Non-pigmented ciliary epithelial cell (primary cell): ENCODE measurements around the gene CEP295NL.
"Not testable (repeated sequence)": the region's sequence is repeated elsewhere in the genome, so short reads cannot be mapped to it uniquely, and the experiment has no call there.

ENCODE experiments used
- DNase-seq: peaks from one replicate; pipeline ENCODE4 v3.0.0-alpha.2; 2010; ENCODE audit warnings: low read depth

CEP295NL gene

DNA sequence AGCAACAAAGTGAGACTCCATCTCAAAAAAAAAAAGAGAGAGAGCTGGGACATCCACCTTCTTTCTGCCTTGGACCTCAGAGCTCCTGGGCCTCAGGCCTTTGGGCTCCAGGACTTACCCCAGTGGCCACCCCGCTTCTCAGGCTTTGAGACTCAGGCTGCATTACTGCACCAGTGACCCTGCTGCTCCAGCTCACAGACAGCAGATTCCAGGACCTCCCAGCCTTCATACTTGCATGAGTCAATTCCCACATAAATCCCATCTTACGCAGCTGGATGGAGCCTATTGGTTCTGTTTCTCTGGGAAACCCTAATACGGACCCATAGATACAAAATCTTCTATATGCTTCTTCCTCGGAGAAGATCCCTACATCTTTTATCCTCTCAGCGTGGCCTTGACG, 2.1 kb upstream of the CEP295NL start:
- no peak for DNase-seq

DNA sequence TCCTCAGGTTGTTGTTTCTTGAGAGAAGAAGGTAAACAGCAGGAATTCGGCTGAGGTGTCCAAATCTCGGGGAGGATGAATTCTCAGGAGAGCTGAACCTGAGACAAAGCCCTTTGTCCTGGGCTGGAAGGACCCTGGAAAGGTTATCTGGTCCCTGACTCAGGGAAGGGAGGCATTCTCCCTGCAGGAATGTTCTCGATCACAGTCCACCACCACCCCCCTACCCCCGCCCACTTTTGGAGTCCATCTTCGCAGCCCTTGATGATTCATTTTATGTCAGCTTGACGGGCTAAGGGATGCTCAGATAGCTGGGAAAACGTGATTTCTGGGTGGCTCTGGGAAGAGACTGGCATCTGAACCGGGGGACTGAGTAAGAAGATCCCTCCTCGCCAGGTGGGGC, 1.4 kb upstream of the CEP295NL start:
- no peak for DNase-seq

DNA sequence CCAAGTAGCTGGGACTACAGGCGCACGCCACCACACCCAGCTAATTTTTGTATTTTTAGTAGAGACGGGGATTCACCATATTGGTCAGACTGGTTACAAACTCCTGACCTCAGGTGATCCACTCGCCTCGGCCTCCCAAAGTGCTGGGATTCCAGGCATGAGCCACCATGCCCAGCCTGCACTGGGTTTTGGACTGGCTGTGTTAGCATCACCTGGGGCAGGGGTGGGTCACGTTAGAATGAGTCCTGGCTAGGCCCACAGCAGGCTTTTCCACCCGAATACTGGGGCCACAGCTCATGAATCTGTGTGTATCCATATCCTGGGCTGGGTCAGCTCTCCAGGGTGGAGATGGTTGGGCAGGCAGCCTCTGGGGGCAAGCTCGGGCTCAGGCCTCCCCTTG, 770 bp downstream of the CEP295NL start:
- not testable (repeated sequence) for DNase-seq

DNA sequence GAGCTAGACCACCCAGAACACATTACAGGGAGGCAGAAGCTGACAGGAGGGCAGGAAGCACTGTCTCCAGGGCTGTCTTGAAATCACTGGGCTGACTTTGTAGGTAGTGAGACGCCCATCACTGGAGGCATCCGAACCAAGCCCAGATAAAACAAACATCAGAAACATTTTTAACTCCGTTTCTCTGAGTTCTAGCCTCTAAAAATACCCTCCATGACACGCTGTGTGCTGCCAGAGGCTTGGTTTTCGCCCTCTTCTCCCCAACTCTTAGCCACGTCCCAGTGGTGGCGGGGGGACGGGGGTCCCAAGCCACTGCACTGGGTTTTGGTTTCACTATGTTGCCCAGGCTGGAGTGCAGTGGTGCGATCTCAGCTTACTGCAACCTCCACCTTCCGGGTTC, 1.2 kb downstream of the CEP295NL start:
- no peak for DNase-seq

DNA sequence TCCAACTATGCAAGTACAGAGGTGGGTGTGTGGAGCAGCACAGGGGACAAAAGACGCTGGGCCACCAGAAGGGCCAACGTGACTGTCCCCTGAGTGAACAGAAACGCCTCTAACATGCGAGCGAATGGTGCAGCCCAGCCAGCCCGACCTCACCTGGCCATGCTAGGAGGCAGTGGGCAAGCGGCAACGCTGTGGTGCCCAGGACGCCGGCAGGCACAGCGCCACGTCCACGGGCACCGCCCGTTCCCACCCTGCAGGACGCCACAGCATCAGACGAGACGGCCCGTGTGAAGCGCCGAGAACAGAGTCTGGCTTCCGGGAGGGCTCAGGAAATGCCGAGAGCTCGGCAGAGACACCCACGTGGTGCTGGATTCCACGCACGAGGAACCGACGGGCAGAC, 2.2 kb downstream of the CEP295NL start:
- no peak for DNase-seq

DNA sequence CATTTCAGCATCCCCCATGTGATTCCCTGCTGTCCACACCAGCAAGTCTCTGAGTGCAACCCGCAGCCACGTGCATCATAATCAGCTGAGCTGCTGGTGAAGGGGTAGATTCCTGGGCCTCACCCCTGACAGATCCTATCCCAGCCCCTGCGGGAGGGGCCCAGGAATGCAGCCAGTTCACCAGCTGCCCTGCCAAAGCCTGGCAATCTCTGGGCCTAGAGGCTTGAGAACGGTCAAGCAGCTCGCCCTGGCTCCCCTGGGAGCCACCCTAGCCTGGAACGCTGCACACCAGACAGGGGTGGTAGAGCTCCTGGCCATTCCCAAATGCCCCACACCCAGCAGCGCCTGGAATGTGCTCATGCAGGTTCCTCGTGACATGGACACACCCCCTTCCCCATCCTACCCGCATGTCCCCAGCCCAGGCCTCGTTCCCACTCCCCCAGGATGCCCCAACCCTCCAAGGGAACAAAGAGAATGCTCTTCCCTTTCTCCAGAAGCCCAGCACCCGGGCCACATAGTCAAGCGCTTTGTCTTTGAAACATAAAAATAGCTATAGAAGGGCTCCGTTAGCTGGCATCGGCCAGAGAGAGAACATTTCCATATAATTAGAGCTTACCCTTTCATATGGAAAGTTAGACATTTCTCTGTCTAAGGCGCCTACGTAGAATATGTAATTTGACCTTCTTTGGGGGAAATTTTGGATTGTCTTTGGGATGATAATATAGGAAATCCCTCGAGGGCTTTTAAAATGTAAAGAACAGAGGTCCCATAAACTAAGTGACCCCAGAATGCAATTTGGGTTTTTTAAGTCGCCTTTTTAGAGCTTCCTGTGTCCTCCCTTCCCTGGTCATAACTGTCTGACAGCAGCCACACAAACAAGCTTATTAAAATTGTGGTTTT, 3.4 kb downstream of the CEP295NL start:
- DNase-seq: no peak

DNA sequence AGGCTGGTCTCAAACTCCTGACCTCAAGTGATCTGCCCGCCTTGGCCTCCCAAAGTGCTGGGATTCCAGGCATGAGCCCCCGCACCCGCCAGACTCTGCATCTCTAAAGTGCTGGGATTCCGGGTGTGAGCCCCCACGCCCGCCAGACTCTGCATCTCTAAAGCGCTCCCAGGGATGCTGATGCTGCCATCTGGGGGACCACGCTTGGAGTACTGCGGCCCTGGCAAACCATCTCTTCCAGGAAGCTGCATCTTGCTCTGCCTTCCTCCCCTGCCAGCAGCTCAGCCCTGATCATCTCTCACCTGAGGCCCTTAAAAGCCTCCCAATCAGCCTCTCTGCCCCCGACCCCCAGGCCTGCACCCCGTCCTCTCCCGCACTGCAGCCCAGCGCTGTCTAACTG, 4.1 kb downstream of the CEP295NL start:
- no peak for DNase-seq

DNA sequence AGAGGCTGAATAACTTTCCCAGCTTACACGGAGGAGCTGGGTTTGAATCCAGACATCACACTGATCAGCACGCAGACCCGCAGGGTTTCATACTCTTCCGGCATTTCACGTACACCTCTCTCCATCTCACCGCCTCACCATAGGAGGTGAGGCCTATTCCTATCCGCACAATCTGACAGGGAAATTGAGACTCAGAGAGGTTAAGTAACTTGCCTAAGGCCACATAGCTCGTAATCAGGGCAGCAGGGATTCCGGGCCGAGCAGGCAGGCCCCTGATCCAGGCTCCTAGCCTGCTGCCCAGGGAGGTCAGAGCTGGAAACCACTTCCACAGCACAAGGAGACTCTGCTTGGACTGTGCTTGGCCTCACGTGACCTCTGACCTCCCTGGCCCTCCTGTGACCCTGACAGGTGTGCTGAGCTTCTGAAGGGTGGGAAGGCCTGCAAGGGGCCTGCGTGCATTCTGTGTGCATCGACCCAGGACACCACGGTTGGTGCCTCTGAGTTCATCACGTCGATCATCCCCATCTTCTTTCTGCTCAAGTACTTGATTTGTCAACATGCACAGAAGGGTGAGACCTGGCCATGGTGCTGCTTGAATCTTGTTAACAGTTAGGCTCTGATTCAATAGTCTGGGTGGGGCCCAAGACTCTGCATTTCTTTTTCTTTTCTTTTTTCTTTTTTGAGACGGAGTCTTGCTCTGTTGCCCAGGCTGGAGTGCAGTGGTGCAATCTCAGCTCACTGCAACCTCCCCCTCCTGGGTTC, 4.7 kb downstream of the CEP295NL start:
- no peak for DNase-seq

DNA sequence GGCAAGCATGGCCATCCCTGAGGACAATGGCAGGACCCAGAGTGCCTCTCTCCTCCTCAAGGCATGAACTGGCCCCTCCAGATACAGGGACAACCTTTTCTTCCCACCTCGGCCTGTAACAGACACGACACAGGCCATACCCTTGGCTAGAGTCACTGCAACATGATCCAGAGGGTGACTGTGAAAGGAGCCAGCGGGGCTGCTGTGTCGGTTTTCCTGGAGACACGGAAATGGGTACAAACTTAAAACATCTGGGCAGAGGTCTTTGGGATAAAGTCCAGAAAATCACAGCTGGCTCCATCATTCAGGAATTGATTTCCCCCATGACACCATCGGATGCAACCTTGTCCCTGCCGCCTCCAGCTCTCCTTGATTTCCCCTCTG, 5.3 kb downstream of the CEP295NL start:
- no peak for DNase-seq

DNA sequence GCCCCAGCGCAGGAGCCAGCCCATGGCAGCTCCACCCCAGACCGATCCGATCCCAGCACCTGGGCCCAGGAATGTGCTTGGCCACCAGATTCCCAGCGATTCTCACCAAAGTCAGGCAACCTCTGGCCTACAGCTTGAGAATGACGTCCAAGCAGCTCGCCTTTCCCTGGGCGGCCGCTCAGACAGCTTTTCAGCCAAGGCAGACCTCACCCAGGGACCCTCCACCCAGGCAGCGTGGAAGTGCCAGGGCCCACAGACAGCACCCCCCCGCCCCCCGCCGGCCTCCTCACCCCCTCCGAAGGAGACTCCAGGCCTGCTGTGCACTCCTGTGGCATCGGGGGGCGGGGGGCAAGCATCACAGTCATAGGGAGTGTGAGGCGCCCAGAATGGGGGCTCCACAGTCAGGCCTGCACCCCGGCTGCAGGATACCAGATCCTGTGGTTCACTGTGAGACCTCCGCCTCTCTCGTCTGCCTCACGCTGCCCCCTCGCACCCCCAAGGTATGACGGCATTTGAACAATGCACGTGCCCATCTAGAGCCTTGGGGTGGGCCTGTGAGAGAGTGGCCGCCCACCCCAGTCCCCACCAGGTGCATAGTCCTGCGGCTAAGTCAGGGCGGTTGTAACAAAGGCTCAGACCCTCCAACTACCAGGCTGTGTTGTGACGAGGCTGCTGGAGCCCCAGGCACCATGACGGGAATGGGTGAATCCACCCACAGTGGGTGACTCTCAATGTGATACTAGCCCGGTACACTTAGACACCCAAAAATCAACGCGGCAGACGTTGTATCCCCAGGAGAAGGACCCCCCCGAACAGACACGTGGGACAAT, 6.0 kb downstream of the CEP295NL start:
- DNase-seq: no peak

DNA sequence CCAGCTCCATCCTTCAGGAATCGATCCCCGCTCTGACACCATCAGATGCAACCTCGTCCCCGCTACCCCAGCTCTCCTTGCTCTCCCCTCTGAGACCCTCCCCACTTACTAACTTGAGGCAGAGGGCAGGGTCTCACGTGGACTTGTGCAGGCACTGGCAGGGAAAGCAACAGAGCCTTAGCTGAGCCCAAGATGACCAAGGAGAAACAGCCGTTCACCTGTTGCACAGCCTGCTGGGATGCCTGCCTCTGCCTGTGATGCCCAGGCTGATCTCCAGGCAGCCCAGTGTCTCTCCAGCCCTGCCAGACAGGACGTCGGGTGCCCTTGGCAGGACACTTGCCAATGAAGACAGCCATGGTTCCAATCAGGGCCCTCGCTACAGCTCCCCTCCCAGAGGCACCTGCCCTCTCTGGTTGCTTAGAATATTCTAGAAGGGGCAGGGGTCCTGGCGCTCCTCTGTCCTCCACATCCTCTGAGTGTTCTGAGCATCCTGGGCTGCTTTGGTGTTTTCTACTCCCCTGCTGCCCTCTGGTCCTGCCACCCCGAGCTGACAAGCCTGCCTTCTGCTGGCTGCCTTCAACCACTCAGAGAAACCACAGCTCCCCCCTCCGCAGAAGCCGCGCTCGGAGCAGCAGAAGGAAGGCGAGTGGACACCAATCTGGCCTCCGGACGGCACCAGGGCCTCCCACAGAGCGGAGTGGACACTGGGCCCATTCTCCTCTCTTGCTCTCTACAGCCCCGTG, 6.7 kb downstream of the CEP295NL start:
- DNase-seq: no peak

DNA sequence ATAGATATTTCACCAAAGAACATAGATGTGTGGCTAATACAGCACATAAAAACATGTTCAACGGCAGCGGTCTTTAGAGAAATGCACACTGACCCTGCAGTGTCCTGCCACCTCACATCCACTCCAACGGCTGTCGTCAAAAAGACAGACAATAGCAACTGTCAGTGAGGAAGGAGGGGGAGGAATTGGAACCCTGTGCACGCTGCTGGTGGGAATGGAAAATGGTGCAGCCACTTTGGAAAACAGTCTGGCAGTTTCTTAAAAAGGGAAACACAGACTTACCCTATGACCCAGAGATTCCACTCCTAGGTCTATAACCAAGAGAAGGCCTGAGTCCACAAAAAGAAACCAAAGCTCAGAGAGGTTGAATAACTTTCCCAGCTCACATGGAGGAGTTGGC, 7.7 kb downstream of the CEP295NL start:
- DNase-seq: no peak

DNA sequence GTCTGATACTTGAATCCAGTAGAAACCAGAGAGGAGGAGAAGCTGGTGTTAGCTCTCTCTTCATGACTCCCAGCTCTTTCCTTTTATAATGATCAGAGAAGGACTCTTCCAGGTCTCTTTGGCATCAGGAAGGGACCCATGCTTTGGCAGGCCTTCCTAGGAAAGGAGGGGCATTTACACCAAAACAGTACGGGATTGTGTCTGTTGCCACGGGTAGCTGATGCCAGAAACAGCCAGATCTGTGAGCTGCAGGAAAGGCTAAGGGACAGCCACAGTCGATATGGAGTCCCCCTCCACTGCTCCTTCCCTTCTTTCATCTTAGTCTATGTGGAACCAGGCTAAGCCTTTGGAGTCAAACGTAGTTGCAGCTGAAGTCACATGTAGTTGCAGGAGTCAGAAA, 9.3 kb downstream of the CEP295NL start:
- no peak for DNase-seq

DNA sequence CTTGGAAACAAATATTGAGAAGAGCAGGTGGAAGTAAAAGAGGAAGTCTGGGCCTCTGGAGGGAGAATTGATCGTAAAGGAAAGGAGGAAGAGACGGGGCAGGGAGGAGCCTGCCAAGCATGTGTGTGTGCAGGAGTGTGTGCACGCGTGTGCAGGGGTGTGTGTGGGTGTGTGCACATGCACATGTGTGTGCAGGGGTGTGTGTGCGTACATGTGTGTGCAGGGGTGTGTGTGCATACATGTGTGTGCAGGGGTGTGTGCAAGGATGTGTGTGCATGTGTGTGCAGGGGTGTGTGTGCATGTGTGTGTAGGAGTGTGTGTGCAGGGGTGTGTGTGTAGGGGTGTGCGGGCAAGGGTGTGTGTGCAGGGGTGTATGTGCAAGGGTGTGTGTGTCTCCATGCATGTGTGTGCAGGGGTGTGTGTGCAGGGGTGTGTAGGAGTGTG, 10.0 kb downstream of the CEP295NL start:
- no peak for DNase-seq

DNA sequence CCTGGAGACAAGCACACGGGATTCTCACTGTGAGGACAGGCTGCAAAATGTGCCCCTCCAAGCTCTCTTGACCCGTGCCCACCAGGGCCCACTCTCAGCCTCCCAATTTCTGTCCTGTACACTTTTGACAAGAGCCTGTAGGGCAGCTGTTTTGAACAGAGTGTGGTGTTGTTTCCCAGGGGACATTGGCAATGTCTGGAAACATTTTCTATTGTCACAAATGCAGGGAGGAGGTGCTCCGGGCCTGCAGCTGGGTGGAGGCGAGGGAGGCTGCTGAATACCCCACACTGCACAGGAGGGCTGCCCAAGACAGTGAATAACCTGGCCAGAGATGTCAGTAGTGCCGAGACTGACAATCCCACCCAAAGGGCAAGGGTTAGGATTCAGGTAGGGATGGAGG, 10.5 kb downstream of the CEP295NL start:
- DNase-seq: no peak

DNA sequence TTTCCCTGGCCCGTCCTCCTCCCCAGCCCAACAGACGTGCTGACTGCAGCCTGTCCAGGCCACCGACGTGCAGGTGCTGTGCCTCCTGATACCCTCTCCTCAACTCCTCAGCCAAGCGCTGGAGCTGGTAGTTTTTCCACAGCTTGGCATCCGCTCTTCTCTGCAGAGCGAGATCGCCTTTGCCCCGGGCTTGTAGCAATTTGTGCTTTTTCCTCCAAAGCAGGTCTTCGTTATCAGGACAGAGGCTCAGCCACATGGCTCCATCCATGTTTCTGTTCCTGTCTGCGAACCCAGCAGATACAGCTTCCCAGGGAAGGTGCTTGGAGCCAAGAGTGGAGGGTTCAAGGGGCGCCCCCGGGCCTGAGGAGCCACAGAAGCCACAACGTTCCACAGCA, 10.9 kb downstream of the CEP295NL start:
- DNase-seq: no peak

DNA sequence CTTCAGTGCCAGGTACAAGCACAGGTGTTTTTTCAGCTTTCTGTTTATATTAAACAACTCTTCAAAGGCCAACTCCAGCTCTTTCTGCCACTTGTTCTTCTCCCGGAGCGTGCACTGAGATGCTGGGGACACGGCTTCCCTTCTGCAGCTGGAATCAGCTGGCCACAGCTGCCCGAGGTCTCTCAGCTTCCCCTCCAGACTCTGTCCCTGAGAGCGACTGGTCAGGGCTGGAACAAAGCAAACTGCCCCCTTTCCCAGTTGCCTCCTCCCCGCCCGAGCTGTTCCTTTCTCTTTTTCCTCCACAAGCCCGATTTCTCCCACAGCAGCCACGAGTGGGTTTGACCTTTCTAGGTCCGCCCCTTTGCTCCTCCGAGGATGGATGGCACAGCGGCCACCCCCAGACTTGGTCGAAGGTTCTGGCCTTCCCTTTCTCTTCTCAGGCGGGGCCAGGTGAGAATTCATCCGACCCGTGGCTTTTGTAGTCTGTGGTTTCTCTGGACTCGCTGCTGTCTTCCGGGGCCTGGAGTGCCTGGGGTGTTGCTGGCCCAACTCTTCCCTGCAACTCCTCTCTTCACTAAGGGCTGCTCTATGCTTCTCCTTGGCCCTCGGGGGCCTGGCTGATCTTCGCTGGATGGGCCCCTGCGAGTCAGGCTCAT, 11.5 kb downstream of the CEP295NL start:
- no peak for DNase-seq

DNA sequence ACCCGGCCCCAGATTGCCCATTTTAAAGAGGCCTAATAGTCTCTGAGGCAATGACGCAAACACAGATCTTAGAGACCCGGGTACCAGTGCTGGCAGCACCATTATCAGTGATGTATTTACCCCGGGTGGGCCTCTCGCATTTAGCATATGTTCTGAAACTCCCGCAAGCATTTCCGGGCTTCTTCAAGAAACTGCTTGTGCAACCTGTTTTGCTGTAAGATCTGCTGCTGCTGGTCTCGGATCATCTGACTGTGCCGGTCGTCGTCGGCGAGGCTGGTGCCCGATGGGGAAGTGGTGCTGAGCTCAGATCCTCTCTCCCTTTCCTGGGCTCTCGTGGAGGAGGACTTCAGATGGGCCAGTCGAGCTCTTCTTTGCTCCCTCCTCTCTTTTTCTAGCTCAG, 12.5 kb downstream of the CEP295NL start:
- DNase-seq: no peak

DNA sequence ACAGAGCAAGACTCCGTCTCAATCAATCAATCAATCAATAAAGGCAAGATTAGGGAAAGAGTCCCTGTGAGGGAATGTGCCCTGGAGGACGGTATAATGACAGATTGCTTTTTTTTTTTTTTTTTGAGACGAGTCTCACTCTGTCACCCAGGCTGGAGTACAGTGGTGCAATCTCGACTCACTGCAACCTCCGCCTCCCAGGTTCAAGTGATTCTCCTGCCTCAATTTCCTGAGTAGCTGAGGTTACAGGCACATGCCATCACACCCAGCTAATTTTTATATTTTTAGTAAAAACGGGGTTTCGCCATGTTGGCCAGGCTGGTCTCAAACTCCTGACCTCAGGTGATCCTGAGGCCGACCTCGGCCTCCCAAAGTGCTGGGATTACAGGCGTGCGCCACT, 12.9 kb downstream of the CEP295NL start:
- not testable (repeated sequence) for DNase-seq

DNA sequence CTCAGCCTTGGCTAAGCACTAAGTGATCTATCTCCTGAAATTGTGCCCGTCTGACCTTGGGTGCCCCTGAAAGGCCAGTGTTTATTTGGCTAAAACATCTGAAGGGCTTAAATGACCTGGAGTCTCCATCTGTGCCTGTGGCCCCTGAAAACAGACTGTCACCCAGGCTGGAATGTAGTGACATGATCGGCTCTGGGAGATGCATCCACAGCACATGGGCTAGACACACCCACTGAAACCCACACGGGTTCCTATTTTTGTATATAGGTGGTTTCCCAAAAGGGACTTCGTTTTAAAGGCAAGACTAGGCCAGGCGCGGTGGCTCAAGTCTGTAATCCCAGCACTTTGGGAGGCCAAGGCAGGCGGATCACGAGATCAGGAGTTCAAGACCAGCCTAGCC, 13.5 kb downstream of the CEP295NL start:
- DNase-seq: no peak

DNA sequence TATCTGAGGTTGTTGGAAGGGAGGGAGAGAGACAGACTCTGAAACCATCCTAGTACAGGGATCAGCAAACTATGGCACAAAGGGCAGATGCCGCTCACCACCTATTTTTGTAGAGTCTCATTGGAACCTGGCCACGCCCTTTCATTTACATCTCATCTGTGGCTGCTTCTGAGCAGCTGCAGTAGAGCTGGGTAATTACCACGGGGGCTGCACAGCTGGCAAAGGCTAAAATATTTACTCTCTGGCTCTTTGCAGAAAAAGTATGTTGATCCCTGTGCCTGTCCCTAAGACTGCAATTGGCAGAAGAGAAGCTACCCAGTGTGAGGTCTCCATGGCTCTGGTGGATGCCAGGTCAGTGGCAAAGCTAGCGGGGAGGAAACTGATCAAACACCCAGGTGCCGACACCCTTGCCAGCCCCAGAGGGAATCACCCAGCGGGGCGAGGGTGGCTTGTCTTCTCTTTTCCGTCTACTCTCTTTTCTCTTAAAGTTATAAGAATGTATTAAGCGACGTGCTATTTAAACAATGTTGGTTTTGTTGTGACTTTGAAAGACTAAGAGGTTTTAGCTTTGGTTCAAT, 14.0 kb downstream of the CEP295NL start:
- DNase-seq: no peak
